Type B pancreatic cell (in vitro differentiated cells): ENCODE data around the gene SCFD2. TPM values are rescaled to one million over a fixed set of nuclear protein-coding genes. Genes with fewer than 3 reads are reported as not detected.
"Not testable (repeated sequence)": the region's sequence is repeated elsewhere in the genome, so short reads cannot be mapped to it uniquely, and the experiment has no call there.

ENCODE experiments used
- DNase-seq: peaks from one replicate; pipeline ENCODE4 v3.0.0; 2021; ENCODE audit warnings: mixed read lengths; ENCODE audit not compliant: unreplicated experiment; ENCODE audit errors: extremely low spot score
- H3K27ac Mint-ChIP-seq: 2 replicates; pipeline ENCODE4 v1.8.0; 2021; ENCODE audit warnings: mild to moderate bottlenecking, mixed read lengths
- H3K27me3 Mint-ChIP-seq: 2 replicates; pipeline ENCODE4 v1.8.0; 2021; ENCODE audit warnings: mixed read lengths
- H3K36me3 Mint-ChIP-seq: 2 replicates; pipeline ENCODE4 v1.8.0; 2021; ENCODE audit warnings: mixed read lengths
- H3K4me1 Mint-ChIP-seq: one replicate; pipeline ENCODE4 v1.8.0; 2021; ENCODE audit warnings: mixed read lengths; ENCODE audit not compliant: unreplicated experiment
- H3K4me3 Mint-ChIP-seq: 2 replicates; pipeline ENCODE4 v1.8.0; 2021; ENCODE audit warnings: mild to moderate bottlenecking, mixed read lengths
- H3K9me3 Mint-ChIP-seq: 2 replicates; pipeline ENCODE4 v1.8.0; 2021; ENCODE audit warnings: mixed read lengths
- total RNA-seq: library from RNA; stranded (reverse); gene quantifications from 2 replicates; pipeline ENCODE4 v1.2.1, GENCODE V29; 2021; ENCODE audit warnings: low replicate concordance
- TF ChIP-seq, protein P1 (sequence below): fragments of 200-600 bp; sonication (generic); conservative IDR thresholded peaks from 2 replicates; pipeline ENCODE4 v1.5.0; 2021; ENCODE audit warnings: antibody characterized with exemption, mild to moderate bottlenecking

Gene SCFD2
- total RNA-seq, 1 donor from 2014 or later, result 11.2 TPM

DNA sequence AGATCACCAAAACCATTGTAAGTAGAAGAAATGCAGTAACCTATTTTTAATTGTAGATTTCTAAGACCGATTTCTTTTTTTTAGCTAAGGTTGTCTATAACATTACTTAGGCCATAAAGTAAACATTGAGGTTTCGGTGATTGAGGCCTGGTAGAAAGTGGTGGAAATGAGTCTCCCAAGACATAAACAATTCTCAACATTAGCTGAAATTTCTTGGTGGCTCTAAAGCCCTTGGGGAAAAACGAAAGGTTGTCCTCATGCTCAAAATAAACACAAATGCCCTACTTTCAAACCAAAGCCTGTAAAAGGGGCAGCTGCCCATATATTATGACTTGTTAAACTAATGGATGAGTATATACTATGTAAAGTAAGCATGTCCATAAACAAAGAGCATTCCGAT is 98.8 kb downstream of the SCFD2 start:
- H3K27ac Mint-ChIP-seq, result no peak overlapping the region

DNA sequence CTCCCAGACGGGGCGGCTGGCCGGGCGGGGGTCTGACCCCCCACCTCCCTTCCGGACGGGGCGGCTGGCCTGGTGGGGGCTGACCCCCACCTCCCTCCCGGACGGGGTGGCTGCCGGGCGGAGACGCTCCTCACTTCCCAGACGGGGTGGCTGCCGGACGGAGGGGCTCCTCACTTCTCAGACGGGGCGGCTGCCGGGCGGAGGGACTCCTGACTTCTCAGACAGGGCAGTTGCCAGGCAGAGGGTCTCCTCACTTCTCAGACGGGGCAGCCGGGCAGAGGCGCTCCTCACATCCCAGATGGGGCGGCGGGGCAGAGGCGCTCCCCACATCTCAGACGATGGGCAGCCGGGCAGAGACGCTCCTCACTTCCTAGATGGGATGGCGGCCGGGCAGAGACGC is 109.9 kb downstream of the SCFD2 start:
- not testable (repeated sequence) for H3K4me1 Mint-ChIP-seq, DNase-seq, H3K27me3 Mint-ChIP-seq, H3K27ac Mint-ChIP-seq, H3K36me3 Mint-ChIP-seq, H3K4me3 Mint-ChIP-seq
- peaks cover 11% of the 10 kb centered on the region for H3K9me3 Mint-ChIP-seq

More for the DNA sequence above, 98.8 kb downstream of the SCFD2 start:
- H3K9me3 Mint-ChIP-seq, result peaks cover 5% of the 10 kb centered on the region
- H3K27me3 Mint-ChIP-seq, result no peaks in the 10 kb centered on the region
- peaks cover 8% of the 10 kb centered on the region for H3K36me3 Mint-ChIP-seq
- TF ChIP-seq, protein P1, sequence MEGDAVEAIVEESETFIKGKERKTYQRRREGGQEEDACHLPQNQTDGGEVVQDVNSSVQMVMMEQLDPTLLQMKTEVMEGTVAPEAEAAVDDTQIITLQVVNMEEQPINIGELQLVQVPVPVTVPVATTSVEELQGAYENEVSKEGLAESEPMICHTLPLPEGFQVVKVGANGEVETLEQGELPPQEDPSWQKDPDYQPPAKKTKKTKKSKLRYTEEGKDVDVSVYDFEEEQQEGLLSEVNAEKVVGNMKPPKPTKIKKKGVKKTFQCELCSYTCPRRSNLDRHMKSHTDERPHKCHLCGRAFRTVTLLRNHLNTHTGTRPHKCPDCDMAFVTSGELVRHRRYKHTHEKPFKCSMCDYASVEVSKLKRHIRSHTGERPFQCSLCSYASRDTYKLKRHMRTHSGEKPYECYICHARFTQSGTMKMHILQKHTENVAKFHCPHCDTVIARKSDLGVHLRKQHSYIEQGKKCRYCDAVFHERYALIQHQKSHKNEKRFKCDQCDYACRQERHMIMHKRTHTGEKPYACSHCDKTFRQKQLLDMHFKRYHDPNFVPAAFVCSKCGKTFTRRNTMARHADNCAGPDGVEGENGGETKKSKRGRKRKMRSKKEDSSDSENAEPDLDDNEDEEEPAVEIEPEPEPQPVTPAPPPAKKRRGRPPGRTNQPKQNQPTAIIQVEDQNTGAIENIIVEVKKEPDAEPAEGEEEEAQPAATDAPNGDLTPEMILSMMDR, result no peak
- H3K4me3 Mint-ChIP-seq, result no peak overlapping the region
- DNase-seq, result no peak
- H3K4me1 Mint-ChIP-seq, result no peaks in the 10 kb centered on the region

DNA sequence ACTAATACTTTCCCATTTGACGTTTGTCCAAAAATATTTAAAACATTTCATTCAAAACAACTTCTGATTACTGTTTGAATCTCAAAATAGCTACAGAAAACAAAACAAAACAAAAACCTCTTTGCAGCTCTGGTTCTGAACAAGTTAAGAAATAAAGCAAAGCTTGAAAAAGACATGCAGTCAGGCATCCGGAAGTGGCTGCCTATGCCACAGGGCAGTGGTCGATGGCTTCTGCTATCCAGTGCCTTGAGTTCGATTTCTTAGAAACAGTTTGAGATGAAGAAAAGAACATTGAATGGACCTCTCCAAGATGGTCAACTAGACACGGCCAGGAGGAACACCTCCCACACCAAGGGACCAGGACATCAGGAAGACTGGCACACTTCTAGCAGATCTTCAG is 125.3 kb downstream of the SCFD2 start:
- Mint-ChIP-seq H3K4me1 (no peaks in the 10 kb centered on the region), H3K4me3 (no peak overlapping the region), H3K27ac (no peak overlapping the region), H3K27me3 (no peaks in the 10 kb centered on the region), H3K36me3 (no peaks in the 10 kb centered on the region), H3K9me3 (no peaks in the 10 kb centered on the region)
- TF ChIP-seq, protein P1, result no peak
- DNase-seq, result no peak

DNA sequence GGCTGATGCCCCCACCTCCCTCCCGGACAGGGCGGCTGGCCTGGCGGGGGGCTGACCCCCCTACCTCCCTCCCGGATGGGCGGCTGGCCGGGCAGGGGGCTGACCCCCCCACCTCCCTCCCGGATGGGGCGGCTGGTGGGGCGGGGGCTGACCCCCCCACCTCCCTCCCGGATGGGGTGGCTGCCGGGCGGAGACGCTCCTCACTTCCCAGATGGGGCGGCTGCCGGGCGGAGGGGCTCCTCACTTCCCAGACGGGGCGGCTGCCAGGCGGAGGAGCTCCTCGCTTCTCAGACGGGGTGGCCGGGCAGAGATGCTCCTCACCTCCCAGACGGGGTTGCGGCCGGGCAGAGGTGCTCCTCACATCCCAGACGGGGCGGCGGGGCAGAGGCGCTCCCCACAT is 127.5 kb downstream of the SCFD2 start:
- H3K27ac Mint-ChIP-seq, H3K4me3 Mint-ChIP-seq, H3K27me3 Mint-ChIP-seq, H3K36me3 Mint-ChIP-seq, H3K9me3 Mint-ChIP-seq, DNase-seq, H3K4me1 Mint-ChIP-seq: not testable (repeated sequence)

DNA sequence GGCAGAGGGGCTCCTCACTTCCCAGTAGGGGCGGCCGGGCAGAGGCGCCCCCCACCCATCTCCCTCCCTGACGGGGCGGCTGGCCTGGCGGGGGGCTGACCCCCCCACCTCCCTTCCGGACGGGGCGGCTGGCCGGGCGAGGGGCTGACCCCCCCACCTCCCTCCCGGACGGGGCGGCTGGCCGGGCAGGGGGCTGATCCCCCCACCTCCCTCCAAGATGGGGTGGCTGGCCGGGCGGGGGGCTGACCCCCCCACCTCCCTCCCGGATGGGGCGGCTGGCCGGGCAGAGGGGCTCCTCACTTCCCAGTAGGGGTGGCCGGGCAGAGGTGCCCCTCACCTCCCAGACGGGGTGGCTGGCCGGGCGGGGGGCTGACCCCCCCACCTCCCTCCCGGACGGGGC is 128.1 kb downstream of the SCFD2 start:
- H3K36me3 Mint-ChIP-seq, H3K9me3 Mint-ChIP-seq, H3K27ac Mint-ChIP-seq, H3K4me3 Mint-ChIP-seq, H3K27me3 Mint-ChIP-seq, DNase-seq, H3K4me1 Mint-ChIP-seq: not testable (repeated sequence)

DNA sequence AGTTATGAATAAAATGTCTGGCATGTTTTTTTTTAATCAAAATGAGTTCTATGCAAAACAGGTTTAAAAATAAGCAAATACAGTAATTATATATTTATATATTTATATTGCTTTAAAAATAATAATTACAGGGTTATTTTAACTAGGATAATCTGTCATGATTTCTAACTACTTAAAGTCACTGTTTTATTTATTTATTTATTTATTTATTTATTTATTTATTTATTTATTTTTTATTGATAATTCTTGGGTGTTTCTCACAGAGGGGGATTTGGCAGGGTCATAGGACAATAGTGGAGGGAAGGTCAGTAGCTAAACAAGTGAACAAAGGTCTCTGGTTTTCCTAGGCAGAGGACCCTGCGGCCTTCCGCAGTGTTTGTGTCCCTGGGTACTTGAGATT is 129.2 kb downstream of the SCFD2 start:
- H3K9me3 Mint-ChIP-seq, H3K36me3 Mint-ChIP-seq, H3K27me3 Mint-ChIP-seq, H3K27ac Mint-ChIP-seq, DNase-seq, H3K4me1 Mint-ChIP-seq, H3K4me3 Mint-ChIP-seq: not testable (repeated sequence)

DNA sequence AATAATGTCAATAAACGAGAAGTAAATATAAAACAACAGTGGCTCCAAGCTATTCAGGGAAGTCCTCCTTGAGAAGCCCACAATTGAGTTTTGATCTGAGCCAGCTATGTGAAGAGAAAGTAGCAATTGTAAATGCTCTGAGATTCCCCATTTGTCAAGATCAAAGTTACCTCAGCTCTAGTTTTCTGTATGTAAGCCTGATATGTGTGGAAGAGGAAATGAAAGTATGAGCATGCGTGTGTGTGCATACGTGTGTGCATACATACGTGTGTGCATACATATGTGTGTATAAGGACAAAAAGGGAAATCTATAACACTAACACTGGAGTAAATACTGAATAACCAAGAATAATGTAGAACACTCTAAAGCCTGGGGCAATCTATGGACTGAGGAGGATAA is 130.3 kb downstream of the SCFD2 start:
- Mint-ChIP-seq H3K4me1 (no peaks in the 10 kb centered on the region), H3K4me3 (no peak overlapping the region), H3K27me3 (no peaks in the 10 kb centered on the region), H3K36me3 (no peaks in the 10 kb centered on the region), H3K27ac (no peak overlapping the region), H3K9me3 (no peaks in the 10 kb centered on the region)
- no peak for DNase-seq
- TF ChIP-seq, protein P1, result no peak

DNA sequence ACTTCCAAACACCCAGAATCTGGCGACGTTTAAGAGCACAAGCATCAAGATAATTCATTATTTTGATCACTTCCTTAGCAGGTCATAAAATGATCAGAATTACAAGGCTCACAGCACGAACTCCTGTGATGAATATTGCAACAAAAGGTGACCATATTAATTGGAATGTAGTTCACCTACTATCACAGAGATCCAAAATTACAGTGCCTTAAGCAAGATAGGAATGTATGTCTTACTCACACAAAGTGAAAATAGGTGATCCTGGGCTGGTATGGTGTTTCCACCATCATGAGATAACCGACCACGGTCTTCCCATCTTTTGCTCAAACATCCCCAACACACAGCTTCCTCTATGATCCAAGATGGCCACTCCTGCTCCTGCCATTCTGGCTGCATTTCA is 131.2 kb downstream of the SCFD2 start:
- H3K36me3 Mint-ChIP-seq, result no peaks in the 10 kb centered on the region
- no peaks in the 10 kb centered on the region for H3K27me3 Mint-ChIP-seq
- H3K9me3 Mint-ChIP-seq, result no peaks in the 10 kb centered on the region
- H3K4me3 Mint-ChIP-seq, result no peak overlapping the region
- no peak overlapping the region for H3K27ac Mint-ChIP-seq
- no peaks in the 10 kb centered on the region for H3K4me1 Mint-ChIP-seq
- no peak for DNase-seq
- TF ChIP-seq, protein P1, result no peak
